Measurements from ENCODE around the gene CFAP97D1.

The CFAP97D1 gene

DNA sequence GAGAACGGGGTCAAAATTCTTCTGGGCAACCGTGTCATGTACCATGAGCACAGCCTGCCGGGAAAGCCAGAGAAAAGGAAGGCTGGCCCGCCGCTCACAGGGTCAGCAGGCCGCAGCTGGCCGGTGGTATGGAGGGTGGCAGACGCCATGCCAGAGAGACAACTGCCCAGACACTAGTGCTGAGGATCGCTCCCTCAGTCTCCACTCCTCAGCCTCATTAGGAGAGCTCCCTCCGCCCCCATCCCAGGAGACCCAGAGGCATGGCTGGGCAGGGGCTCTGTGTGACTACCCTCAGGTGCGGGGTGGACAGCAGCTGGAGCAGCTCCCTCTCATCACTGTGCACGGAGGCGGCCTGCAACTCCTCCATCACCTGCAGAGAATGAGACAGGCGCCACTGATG is 49.5 kb downstream of the CFAP97D1 start:
- Histone ChIP-seq H3K4me1 (ENCODE audit: control extremely low read depth in 1 of 4, control insufficient read depth in 4 of 4, insufficient read depth in 4 of 4, low read length in 3 of 4) (peaks cover 0 to 26% (median 14%) of the 10 kb centered on the region in 4 experiments), H3K36me3 (ENCODE audit: control insufficient read depth in 4 of 4, insufficient read depth in 4 of 4, low read length in 3 of 4) (peaks cover 0 to 29% (median 9%) of the 10 kb centered on the region in 4 experiments), H3K4me3 (ENCODE audit: control insufficient read depth in 1 of 7, extremely low read depth in 1 of 7, insufficient read depth in 4 of 7, low read depth in 2 of 7, low read length in 6 of 7) (no peak overlapping the region), H3K9me3 (ENCODE audit: control extremely low read depth in 1 of 5, control insufficient read depth in 4 of 5, insufficient read depth in 2 of 5, low read depth in 1 of 5, low read length in 4 of 5) (no peaks in the 10 kb centered on the region), H3K27ac (ENCODE audit: insufficient read depth in 1 of 2, low read depth in 1 of 2, low read length in 2 of 2, poor library complexity in 1 of 2, severe bottlenecking in 2 of 2) (no peak overlapping the region), H3K27me3 (replicated peaks in 2 of 5; ENCODE audit: control insufficient read depth in 4 of 5, insufficient read depth in 5 of 5, low read length in 4 of 5) (peaks cover 0 to 2% (median 0%) of the 10 kb centered on the region in 5 experiments)
- DNase-seq, result no peak
- WGBS (ENCODE audit: insufficient coverage), result 97% methylated on average over 14 of the region's 14 CpGs
- CTCF ChIA-PET, result interaction anchor here (1.0 to 1.6 kb wide), 4 partner anchors 12 to 62 kb away, joined by 3 to 4 read pairs (median 4); no protein-coding TSS in a partner anchor
- POLR2A ChIA-PET, result no interaction called here

GRCh38 chr17:43830510-43831140 is 50.4 kb downstream of the CFAP97D1 start:
- CTCF ChIA-PET, result interaction anchor here (1.0 to 1.6 kb wide), 4 partner anchors 8 to 63 kb away, joined by 3 to 4 read pairs (median 4); no protein-coding TSS in a partner anchor
- 90% methylated on average over 7 of the region's 7 CpGs for WGBS (ENCODE audit: insufficient coverage)
- POLR2A ChIA-PET, result interaction anchor here (0.6 kb wide), 1 partner anchor 11 kb away, joined by 4 read pairs; no protein-coding TSS in a partner anchor
- Histone ChIP-seq H3K4me1 (ENCODE audit: control extremely low read depth in 1 of 4, control insufficient read depth in 4 of 4, insufficient read depth in 4 of 4, low read length in 3 of 4) (peaks cover 0 to 26% (median 14%) of the 10 kb centered on the region in 4 experiments), H3K36me3 (ENCODE audit: control insufficient read depth in 4 of 4, insufficient read depth in 4 of 4, low read length in 3 of 4) (peaks cover 0 to 22% (median 8%) of the 10 kb centered on the region in 4 experiments), H3K27ac (ENCODE audit: insufficient read depth in 1 of 2, low read depth in 1 of 2, low read length in 2 of 2, poor library complexity in 1 of 2, severe bottlenecking in 2 of 2) (no peak overlapping the region), H3K27me3 (replicated peaks in 2 of 5; ENCODE audit: control insufficient read depth in 4 of 5, insufficient read depth in 5 of 5, low read length in 4 of 5) (peaks cover 0 to 2% (median 0%) of the 10 kb centered on the region in 5 experiments), H3K4me3 (ENCODE audit: control insufficient read depth in 1 of 7, extremely low read depth in 1 of 7, insufficient read depth in 4 of 7, low read depth in 2 of 7, low read length in 6 of 7) (no peak overlapping the region), H3K9me3 (ENCODE audit: control extremely low read depth in 1 of 5, control insufficient read depth in 4 of 5, insufficient read depth in 2 of 5, low read depth in 1 of 5, low read length in 4 of 5) (no peaks in the 10 kb centered on the region)
- DNase-seq, result no peak

- peaks cover 0 to 2% (median 0%) of the 10 kb centered on the region in 5 experiments for H3K27me3 ChIP-seq (replicated peaks in 2 of 5; ENCODE audit: control insufficient read depth in 4 of 5, insufficient read depth in 5 of 5, low read length in 4 of 5)
Measured at GRCh38 chr17:43831633-43832032, 51.4 kb downstream of the CFAP97D1 start.

GRCh38 chr17:43832168-43832975 is 52.1 kb downstream of the CFAP97D1 start:
- Histone ChIP-seq H3K9me3 (ENCODE audit: control extremely low read depth in 1 of 5, control insufficient read depth in 4 of 5, insufficient read depth in 2 of 5, low read depth in 1 of 5, low read length in 4 of 5) (no peaks in the 10 kb centered on the region), H3K36me3 (ENCODE audit: control insufficient read depth in 4 of 4, insufficient read depth in 4 of 4, low read length in 3 of 4) (peaks cover 0 to 15% (median 6%) of the 10 kb centered on the region in 4 experiments), H3K27me3 (replicated peaks in 2 of 5; ENCODE audit: control insufficient read depth in 4 of 5, insufficient read depth in 5 of 5, low read length in 4 of 5) (peaks cover 0 to 2% (median 0%) of the 10 kb centered on the region in 5 experiments), H3K4me3 (ENCODE audit: control insufficient read depth in 1 of 7, extremely low read depth in 1 of 7, insufficient read depth in 4 of 7, low read depth in 2 of 7, low read length in 6 of 7) (peak overlapping the region; percentile 39 to 78 (median 66)), H3K4me1 (ENCODE audit: control extremely low read depth in 1 of 4, control insufficient read depth in 4 of 4, insufficient read depth in 4 of 4, low read length in 3 of 4) (peaks cover 0 to 26% (median 14%) of the 10 kb centered on the region in 4 experiments), H3K27ac (ENCODE audit: insufficient read depth in 1 of 2, low read depth in 1 of 2, low read length in 2 of 2, poor library complexity in 1 of 2, severe bottlenecking in 2 of 2) (no peak overlapping the region)
- 11% methylated on average over 28 of the region's 51 CpGs for WGBS (ENCODE audit: insufficient coverage)
- ChIA-PET CTCF (interaction anchor here (1.6 to 1.7 kb wide), 2 partner anchors 9 to 14 kb away, joined by 4 to 5 read pairs; partner anchors contain the start of gene CD300LG), POLR2A (no interaction called here)
- peak in 2 of 3 donors; percentile 19 to 38 for DNase-seq

More at GRCh38 chr17:43831633-43832032, 51.4 kb downstream of the CFAP97D1 start:
- peaks cover 0 to 26% (median 14%) of the 10 kb centered on the region in 4 experiments for H3K4me1 ChIP-seq (ENCODE audit: control extremely low read depth in 1 of 4, control insufficient read depth in 4 of 4, insufficient read depth in 4 of 4, low read length in 3 of 4)
- no peak overlapping the region for H3K27ac ChIP-seq (ENCODE audit: insufficient read depth in 1 of 2, low read depth in 1 of 2, low read length in 2 of 2, poor library complexity in 1 of 2, severe bottlenecking in 2 of 2)
- ChIA-PET CTCF (interaction anchor here (1.6 to 1.7 kb wide), 2 partner anchors 9 to 15 kb away, joined by 4 to 5 read pairs; partner anchors contain the start of gene CD300LG), POLR2A (no interaction called here)
- peak overlapping the region in 1 of 7 experiments; percentile 66 for H3K4me3 ChIP-seq (ENCODE audit: control insufficient read depth in 1 of 7, extremely low read depth in 1 of 7, insufficient read depth in 4 of 7, low read depth in 2 of 7, low read length in 6 of 7)
- no peaks in the 10 kb centered on the region for H3K9me3 ChIP-seq (ENCODE audit: control extremely low read depth in 1 of 5, control insufficient read depth in 4 of 5, insufficient read depth in 2 of 5, low read depth in 1 of 5, low read length in 4 of 5)
- no peak for DNase-seq
- peaks cover 0 to 15% (median 6%) of the 10 kb centered on the region in 4 experiments for H3K36me3 ChIP-seq (ENCODE audit: control insufficient read depth in 4 of 4, insufficient read depth in 4 of 4, low read length in 3 of 4)
- WGBS (ENCODE audit: insufficient coverage), result 94% methylated on average over 4 of the region's 8 CpGs

DNA sequence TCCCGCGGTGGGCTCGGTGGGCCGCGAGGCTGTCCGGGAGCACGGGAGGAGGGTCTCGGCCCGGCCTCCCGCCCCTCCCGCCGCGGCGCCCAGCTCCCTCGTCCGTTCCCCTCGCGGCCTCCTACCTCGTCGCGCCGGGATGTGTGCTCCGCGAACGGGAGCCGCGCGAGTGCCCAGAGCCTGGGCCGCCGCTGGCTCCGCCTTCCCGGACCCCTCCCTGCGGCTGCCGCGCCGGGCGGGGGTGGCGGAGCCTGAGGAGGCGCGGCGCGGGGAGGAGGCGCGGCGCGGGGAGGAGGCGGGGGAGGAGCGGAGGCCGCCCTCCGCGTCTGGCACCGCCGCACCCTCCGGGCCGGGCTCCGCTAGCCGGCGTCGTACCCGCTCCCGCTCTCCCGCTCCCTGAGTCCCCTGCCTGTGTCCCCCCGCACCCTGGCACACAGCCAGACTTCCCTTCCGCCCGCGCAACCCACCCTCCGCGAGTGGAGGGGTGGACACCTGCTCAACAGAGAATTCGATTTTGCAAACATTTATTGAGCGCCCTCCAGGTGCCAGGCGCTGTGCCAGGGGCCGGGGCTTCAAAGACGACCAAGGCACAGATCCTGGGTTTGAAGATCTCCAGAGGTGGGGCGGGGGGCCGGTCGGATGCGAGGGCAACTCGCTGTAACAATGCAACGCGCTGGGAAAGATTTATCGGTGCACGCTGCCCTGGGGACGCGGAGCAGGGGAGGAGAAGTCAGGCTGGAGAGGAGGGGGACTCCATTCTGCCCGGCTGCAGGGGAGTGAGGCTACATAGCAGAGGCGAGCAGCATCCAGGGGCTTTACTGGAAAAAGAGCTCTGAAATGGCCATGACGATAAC is 53.0 kb downstream of the CFAP97D1 start, which contains the start of gene MPP3:
TSS of gene MPP3 (minus strand) at position 171 of the 854 bp plus-strand sequence. CDS start 1,240 bp downstream, outside the sequence.
- WGBS (ENCODE audit: insufficient coverage), result 2% methylated on average over 61 of the region's 87 CpGs
- DNase-seq, result peak; percentile 37 to 71 (median 64)
- H3K36me3 ChIP-seq (ENCODE audit: control insufficient read depth in 4 of 4, insufficient read depth in 4 of 4, low read length in 3 of 4), result peaks cover 0 to 15% (median 6%) of the 10 kb centered on the region in 4 experiments
- POLR2A ChIA-PET, result no interaction called here
- peaks cover 0 to 26% (median 14%) of the 10 kb centered on the region in 4 experiments for H3K4me1 ChIP-seq (ENCODE audit: control extremely low read depth in 1 of 4, control insufficient read depth in 4 of 4, insufficient read depth in 4 of 4, low read length in 3 of 4)
- CTCF ChIA-PET, result interaction anchor here (0.8 to 1.7 kb wide), 3 partner anchors 13 to 16 kb away, joined by 3 to 5 read pairs (median 4); partner anchors contain the start of gene CD300LG
- peaks cover 0 to 2% (median 0%) of the 10 kb centered on the region in 5 experiments for H3K27me3 ChIP-seq (replicated peaks in 2 of 5; ENCODE audit: control insufficient read depth in 4 of 5, insufficient read depth in 5 of 5, low read length in 4 of 5)
- no peaks in the 10 kb centered on the region for H3K9me3 ChIP-seq (ENCODE audit: control extremely low read depth in 1 of 5, control insufficient read depth in 4 of 5, insufficient read depth in 2 of 5, low read depth in 1 of 5, low read length in 4 of 5)
- no peak within 1 kb of the TSS for H3K27ac ChIP-seq (ENCODE audit: insufficient read depth in 1 of 2, low read depth in 1 of 2, low read length in 2 of 2, poor library complexity in 1 of 2, severe bottlenecking in 2 of 2)
- peak within 1 kb of the TSS; percentile 39 to 78 (median 66) for H3K4me3 ChIP-seq (ENCODE audit: control insufficient read depth in 1 of 7, extremely low read depth in 1 of 7, insufficient read depth in 4 of 7, low read depth in 2 of 7, low read length in 6 of 7)

DNA sequence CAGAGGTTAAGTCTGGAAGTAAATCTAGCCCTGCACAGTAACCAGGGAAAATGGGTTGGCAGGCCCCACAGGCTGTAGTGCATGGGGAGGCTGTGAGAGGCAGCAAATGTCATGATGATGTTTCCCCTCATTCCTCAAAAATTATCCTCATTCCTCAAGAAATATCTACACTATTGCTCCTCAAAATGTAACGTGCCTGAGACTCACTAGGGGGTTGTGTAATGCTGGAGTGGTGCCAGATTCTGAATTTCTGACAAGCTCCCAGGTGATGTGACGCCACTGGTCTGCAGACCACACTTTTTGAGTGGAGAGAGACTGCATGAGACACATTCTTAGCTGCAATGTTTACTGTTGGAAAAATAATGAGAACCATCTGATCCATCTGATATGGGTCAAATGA is 53.9 kb downstream of the CFAP97D1 start:
- Histone ChIP-seq H3K27me3 (replicated peaks in 2 of 5; ENCODE audit: control insufficient read depth in 4 of 5, insufficient read depth in 5 of 5, low read length in 4 of 5) (peaks cover 0 to 2% (median 0%) of the 10 kb centered on the region in 5 experiments), H3K27ac (ENCODE audit: insufficient read depth in 1 of 2, low read depth in 1 of 2, low read length in 2 of 2, poor library complexity in 1 of 2, severe bottlenecking in 2 of 2) (no peak overlapping the region), H3K36me3 (ENCODE audit: control insufficient read depth in 4 of 4, insufficient read depth in 4 of 4, low read length in 3 of 4) (peaks cover 0 to 15% (median 4%) of the 10 kb centered on the region in 4 experiments), H3K4me1 (ENCODE audit: control extremely low read depth in 1 of 4, control insufficient read depth in 4 of 4, insufficient read depth in 4 of 4, low read length in 3 of 4) (peaks cover 0 to 26% (median 14%) of the 10 kb centered on the region in 4 experiments), H3K9me3 (ENCODE audit: control extremely low read depth in 1 of 5, control insufficient read depth in 4 of 5, insufficient read depth in 2 of 5, low read depth in 1 of 5, low read length in 4 of 5) (no peaks in the 10 kb centered on the region), H3K4me3 (ENCODE audit: control insufficient read depth in 1 of 7, extremely low read depth in 1 of 7, insufficient read depth in 4 of 7, low read depth in 2 of 7, low read length in 6 of 7) (peak overlapping the region in 2 of 7 experiments; percentile 66 to 78)
- DNase-seq, result no peak
- WGBS (ENCODE audit: insufficient coverage), result 87% methylated on average over 2 of the region's 2 CpGs
- CTCF ChIA-PET, result interaction anchor here (0.8 to 0.9 kb wide), 2 partner anchors 12 to 15 kb away, joined by 3 to 4 read pairs; no protein-coding TSS in a partner anchor
- POLR2A ChIA-PET, result no interaction called here

All from common myeloid progenitor, CD34-positive (primary cell).